Hepatocyte (in vitro differentiated cells): ENCODE results near the gene SPOCK2. TPM values are rescaled to one million over a fixed set of nuclear protein-coding genes. Genes with fewer than 3 reads are reported as not detected.

Experiments used
- DNase-seq: peaks from one replicate; pipeline ENCODE4 v3.0.0-alpha.2; 2016; ENCODE audit warnings: low spot score
- H2AFZ ChIP-seq: fragments of 200-600 bp; sonication (generic); 2 replicates; pipeline ENCODE4 v1.6.0; 2016; ENCODE audit warnings: antibody characterized with exemption, mild to moderate bottlenecking
- H3K27ac ChIP-seq: fragments of 200-600 bp; sonication (generic); 2 replicates; pipeline ENCODE4 v1.5.1; 2016; ENCODE audit warnings: mild to moderate bottlenecking
- H3K27me3 ChIP-seq: fragments of 200-600 bp; sonication (generic); 2 replicates; pipeline ENCODE4 v1.6.1; 2016
- H3K36me3 ChIP-seq: fragments of 200-600 bp; sonication (generic); replicated peaks from 2 replicates; pipeline ENCODE4 v1.5.1; 2016; ENCODE audit warnings: low read depth; ENCODE audit not compliant: insufficient read depth
- H3K4me1 ChIP-seq: fragments of 200-600 bp; sonication (generic); 2 replicates; pipeline ENCODE4 v1.5.1; 2016; ENCODE audit warnings: mild to moderate bottlenecking, moderate library complexity; ENCODE audit not compliant: insufficient read depth
- H3K4me2 ChIP-seq: fragments of 200-600 bp; sonication (generic); 2 replicates; pipeline ENCODE4 v1.6.0; 2016
- H3K4me3 ChIP-seq: fragments of 200-600 bp; sonication (generic); 2 replicates; pipeline ENCODE4 v1.5.1; 2016; ENCODE audit warnings: mild to moderate bottlenecking
- H3K79me2 ChIP-seq: fragments of 200-600 bp; sonication (generic); 2 replicates; pipeline ENCODE4 v1.6.0; 2017; ENCODE audit warnings: mild to moderate bottlenecking
- H3K9me2 ChIP-seq: fragments of 200-600 bp; sonication (generic); replicated peaks from 2 replicates; pipeline ENCODE4 v1.6.0; 2017; ENCODE audit warnings: mild to moderate bottlenecking; ENCODE audit not compliant: insufficient read depth
- H3K9me3 ChIP-seq: fragments of 200-600 bp; sonication (generic); 2 replicates; pipeline ENCODE4 v1.5.1; 2016; ENCODE audit warnings: low read depth, mild to moderate bottlenecking
- H4K20me1 ChIP-seq: fragments of 200-600 bp; sonication (generic); 2 replicates; pipeline ENCODE4 v1.6.0; 2016; ENCODE audit warnings: mild to moderate bottlenecking; ENCODE audit not compliant: insufficient read depth, poor library complexity, severe bottlenecking
- EZH2 ChIP-seq: fragments of 200-600 bp; sonication (generic); IDR thresholded peaks from 2 replicates; pipeline ENCODE4 v1.6.1; 2016; ENCODE audit warnings: antibody characterized with exemption, mild to moderate bottlenecking, borderline replicate concordance
- EZH2phosphoT487 ChIP-seq: fragments of 200-600 bp; sonication (generic); IDR thresholded peaks from one replicate; pipeline ENCODE4 v1.6.1; 2018; ENCODE audit warnings: antibody characterized with exemption, mild to moderate bottlenecking, low read depth, moderate library complexity; ENCODE audit not compliant: unreplicated experiment, severe bottlenecking
- WGBS: methylation state at CpG from one replicate; pipeline ENCODE4 v1.1.6; 2016; ENCODE audit warnings: low lambda C conversion rate; ENCODE audit errors: missing lambda C conversion rate; 5-methylcytosine and 5-hydroxymethylcytosine counted together
- polyA plus RNA-seq: library from polyadenylated mRNA; unstranded; fragments of >200 nt; fragmentation: Nextera tagmentation; extraction: Ambion mirVana; gene quantifications from 2 replicates; pipeline ENCODE4 v1.2.1, GENCODE V29; 2016
- total RNA-seq: library from RNA; depleted of rRNA; stranded (reverse); fragments of >200 nt; gene quantifications from 2 replicates; pipeline ENCODE4 v1.2.3, GENCODE V29; 2014
- TF ChIP-seq, protein P1 (sequence below): fragments of 200-600 bp; sonication (generic); IDR thresholded peaks from 2 replicates; pipeline ENCODE4 v1.5.1; 2016; ENCODE audit warnings: antibody characterized with exemption, mild to moderate bottlenecking; ENCODE audit not compliant: poor library complexity

Gene SPOCK2
- total and polyA plus RNA-seq, 2 experiments from 2014 or later = 3.0 to 3.1 TPM

- H3K36me3 ChIP-seq = no peaks in the 10 kb centered on the region
- H3K9me2 ChIP-seq = no peaks in the 10 kb centered on the region
- no peak for DNase-seq
- no peak for TF ChIP-seq EZH2phosphoT487
- TF ChIP-seq, protein P1, sequence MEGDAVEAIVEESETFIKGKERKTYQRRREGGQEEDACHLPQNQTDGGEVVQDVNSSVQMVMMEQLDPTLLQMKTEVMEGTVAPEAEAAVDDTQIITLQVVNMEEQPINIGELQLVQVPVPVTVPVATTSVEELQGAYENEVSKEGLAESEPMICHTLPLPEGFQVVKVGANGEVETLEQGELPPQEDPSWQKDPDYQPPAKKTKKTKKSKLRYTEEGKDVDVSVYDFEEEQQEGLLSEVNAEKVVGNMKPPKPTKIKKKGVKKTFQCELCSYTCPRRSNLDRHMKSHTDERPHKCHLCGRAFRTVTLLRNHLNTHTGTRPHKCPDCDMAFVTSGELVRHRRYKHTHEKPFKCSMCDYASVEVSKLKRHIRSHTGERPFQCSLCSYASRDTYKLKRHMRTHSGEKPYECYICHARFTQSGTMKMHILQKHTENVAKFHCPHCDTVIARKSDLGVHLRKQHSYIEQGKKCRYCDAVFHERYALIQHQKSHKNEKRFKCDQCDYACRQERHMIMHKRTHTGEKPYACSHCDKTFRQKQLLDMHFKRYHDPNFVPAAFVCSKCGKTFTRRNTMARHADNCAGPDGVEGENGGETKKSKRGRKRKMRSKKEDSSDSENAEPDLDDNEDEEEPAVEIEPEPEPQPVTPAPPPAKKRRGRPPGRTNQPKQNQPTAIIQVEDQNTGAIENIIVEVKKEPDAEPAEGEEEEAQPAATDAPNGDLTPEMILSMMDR = no peak
- TF ChIP-seq EZH2 = no peak
- no peak overlapping the region for H3K4me2 ChIP-seq
- no peak overlapping the region for H3K4me3 ChIP-seq
- no peaks in the 10 kb centered on the region for H3K4me1 ChIP-seq
- 81% methylated on average over 9 of the region's 12 CpGs for whole genome bisulfite sequencing
- H2AFZ ChIP-seq = no peak overlapping the region
- no peak overlapping the region for H3K27ac ChIP-seq
- H3K9me3 ChIP-seq = no peaks in the 10 kb centered on the region
- H3K27me3 ChIP-seq = no peaks in the 10 kb centered on the region
- no peaks in the 10 kb centered on the region for H4K20me1 ChIP-seq
- no peaks in the 10 kb centered on the region for H3K79me2 ChIP-seq
Measured at GRCh38 chr10:72068901-72069446, 19.4 kb downstream of the SPOCK2 start.

DNA sequence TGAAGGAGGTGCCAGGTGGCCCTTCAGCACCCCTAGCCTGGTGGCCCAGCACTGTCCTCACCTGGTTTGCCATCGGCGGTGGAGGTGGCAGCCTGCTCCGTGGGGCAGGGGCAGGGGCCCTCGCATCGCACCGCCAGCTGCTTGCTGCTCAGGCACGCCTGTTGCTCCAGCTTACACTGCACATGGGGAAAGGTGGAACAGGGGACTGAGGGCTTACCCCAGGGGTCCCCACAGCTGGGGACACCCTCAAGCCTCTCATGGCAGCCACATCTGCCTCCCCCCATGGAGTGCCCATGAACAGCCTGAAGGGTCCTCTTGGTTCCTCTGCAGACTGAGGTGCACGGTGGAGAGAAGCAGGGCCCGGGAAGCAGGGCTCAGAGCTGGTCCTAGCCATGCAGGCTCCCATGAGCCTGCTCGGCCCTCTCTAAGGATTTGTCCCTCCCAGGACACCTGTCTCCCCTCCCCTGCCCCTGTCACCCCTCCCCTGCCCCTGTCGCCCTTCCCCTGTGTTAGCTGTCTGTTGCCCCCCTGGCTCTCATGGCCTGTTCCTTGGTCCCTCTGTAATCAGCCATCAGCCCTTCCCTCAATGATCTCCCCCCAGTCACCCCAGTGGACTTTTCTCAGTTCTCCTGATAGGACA is 20.1 kb downstream of the SPOCK2 start:
- Histone ChIP-seq H3K27ac (no peak overlapping the region), H3K27me3 (no peaks in the 10 kb centered on the region), H3K9me2 (no peaks in the 10 kb centered on the region), H3K4me2 (no peak overlapping the region), H4K20me1 (no peaks in the 10 kb centered on the region), H3K9me3 (no peaks in the 10 kb centered on the region), H3K36me3 (no peaks in the 10 kb centered on the region), H2AFZ (no peak overlapping the region), H3K4me1 (no peaks in the 10 kb centered on the region), H3K4me3 (no peak overlapping the region), H3K79me2 (no peaks in the 10 kb centered on the region)
- 98% methylated on average over 11 of the region's 11 CpGs for WGBS
- TF ChIP-seq, protein P1 = no peak
- no peak for TF ChIP-seq EZH2phosphoT487
- TF ChIP-seq EZH2 = no peak
- no peak for DNase-seq

- H3K4me2 ChIP-seq = no peak overlapping the region
- no peak for DNase-seq
- H3K79me2 ChIP-seq = no peaks in the 10 kb centered on the region
- no peak overlapping the region for H2AFZ ChIP-seq
- H3K27me3 ChIP-seq = no peaks in the 10 kb centered on the region
- no peaks in the 10 kb centered on the region for H3K9me3 ChIP-seq
- WGBS = 90% methylated on average over 12 of the region's 13 CpGs
- H3K9me2 ChIP-seq = no peaks in the 10 kb centered on the region
- no peaks in the 10 kb centered on the region for H3K36me3 ChIP-seq
- H3K27ac ChIP-seq = no peak overlapping the region
- no peaks in the 10 kb centered on the region for H4K20me1 ChIP-seq
- H3K4me3 ChIP-seq = no peak overlapping the region
- no peaks in the 10 kb centered on the region for H3K4me1 ChIP-seq
- TF ChIP-seq EZH2 = no peak
- TF ChIP-seq, protein P1 = no peak
- TF ChIP-seq EZH2phosphoT487 = no peak
Measured at GRCh38 chr10:72067463-72068125, 20.8 kb downstream of the SPOCK2 start.
